ENCODE data around the gene SPO11.
A peak's percentile ranks its signal among the peaks of the same experiment; 100 is the strongest.

Gene SPO11

GRCh38 chr20:57379263-57379647 lies 49.7 kb downstream of the SPO11 start:
- no peak overlapping the region for H3K4me2 ChIP-seq (ENCODE audit: low read length)
- H3K4me3 ChIP-seq (ENCODE audit: low read length): no peak overlapping the region
- no peak overlapping the region for H3K27ac ChIP-seq (ENCODE audit: low read length)
- no peak for TF ChIP-seq CTCF (IDR thresholded peaks at IDR 0.05; ENCODE audit: low read depth, low read length)
- no peak for TF ChIP-seq EZH2phosphoT487 (IDR thresholded peaks at IDR 0.05; ENCODE audit: low read depth)
- H2AFZ ChIP-seq (ENCODE audit: low read depth, low read length): no peak overlapping the region
- H3K79me2 ChIP-seq (ENCODE audit: low read length): no peaks in the 10 kb centered on the region
- H4K20me1 ChIP-seq (ENCODE audit: insufficient read depth, low read length): 0 out of 2 replicates have a peak, but pooled peaks cover 10% of the 10 kb centered on the region
- peaks cover 74% of the 10 kb centered on the region for H3K36me3 ChIP-seq (replicated peaks; ENCODE audit: low read depth, low read length)
- H3K9me3 ChIP-seq (ENCODE audit: insufficient read depth, low read length): no peaks in the 10 kb centered on the region
- H3K4me1 ChIP-seq (ENCODE audit: low read length): peaks cover 4% of the 10 kb centered on the region
- H3K27me3 ChIP-seq (ENCODE audit: low read depth, low read length): no peaks in the 10 kb centered on the region
- H3K9ac ChIP-seq (ENCODE audit: low read length): no peak overlapping the region

- no peak overlapping the region for H3K27ac ChIP-seq (ENCODE audit: low read length)
- peaks cover 68% of the 10 kb centered on the region for H3K36me3 ChIP-seq (replicated peaks; ENCODE audit: low read depth, low read length)
- no peaks in the 10 kb centered on the region for H3K27me3 ChIP-seq (ENCODE audit: low read depth, low read length)
- TF ChIP-seq CTCF (IDR thresholded peaks at IDR 0.05; ENCODE audit: low read depth, low read length) (no peak), EZH2phosphoT487 (IDR thresholded peaks at IDR 0.05; ENCODE audit: low read depth) (no peak)
- H2AFZ ChIP-seq (ENCODE audit: low read depth, low read length): no peak overlapping the region
- no peak overlapping the region for H3K4me2 ChIP-seq (ENCODE audit: low read length)
- H3K9me3 ChIP-seq (ENCODE audit: insufficient read depth, low read length): no peaks in the 10 kb centered on the region
- no peak overlapping the region for H3K9ac ChIP-seq (ENCODE audit: low read length)
- H3K4me1 ChIP-seq (ENCODE audit: low read length): peaks cover 4% of the 10 kb centered on the region
- 0 out of 2 replicates have a peak, but pooled peaks cover 5% of the 10 kb centered on the region for H4K20me1 ChIP-seq (ENCODE audit: insufficient read depth, low read length)
- H3K79me2 ChIP-seq (ENCODE audit: low read length): no peaks in the 10 kb centered on the region
- H3K4me3 ChIP-seq (ENCODE audit: low read length): no peak overlapping the region
These were observed 50.6 kb downstream of the SPO11 start for GRCh38 chr20:57380081-57380750.

- peaks cover 4% of the 10 kb centered on the region for H3K4me1 ChIP-seq (ENCODE audit: low read length)
- no peak overlapping the region for H3K27ac ChIP-seq (ENCODE audit: low read length)
- no peak overlapping the region for H3K9ac ChIP-seq (ENCODE audit: low read length)
- H3K9me3 ChIP-seq (ENCODE audit: insufficient read depth, low read length): no peaks in the 10 kb centered on the region
- TF ChIP-seq CTCF (IDR thresholded peaks at IDR 0.05; ENCODE audit: low read depth, low read length) (peak; percentile 99), EZH2phosphoT487 (IDR thresholded peaks at IDR 0.05; ENCODE audit: low read depth) (no peak)
- H3K4me3 ChIP-seq (ENCODE audit: low read length): no peak overlapping the region
- no peaks in the 10 kb centered on the region for H3K27me3 ChIP-seq (ENCODE audit: low read depth, low read length)
- no peaks in the 10 kb centered on the region for H3K79me2 ChIP-seq (ENCODE audit: low read length)
- H3K36me3 ChIP-seq (replicated peaks; ENCODE audit: low read depth, low read length): peaks cover 52% of the 10 kb centered on the region
- no peak overlapping the region for H2AFZ ChIP-seq (ENCODE audit: low read depth, low read length)
- H3K4me2 ChIP-seq (ENCODE audit: low read length): no peak overlapping the region
- H4K20me1 ChIP-seq (ENCODE audit: insufficient read depth, low read length): 0 out of 2 replicates have a peak, but pooled peaks cover 5% of the 10 kb centered on the region
These were observed 52.2 kb downstream of the SPO11 start for GRCh38 chr20:57381596-57382503.

GRCh38 chr20:57382516-57382915 lies 52.9 kb downstream of the SPO11 start:
- no peak overlapping the region for H3K9ac ChIP-seq (ENCODE audit: low read length)
- no peak overlapping the region for H3K27ac ChIP-seq (ENCODE audit: low read length)
- H3K79me2 ChIP-seq (ENCODE audit: low read length): no peaks in the 10 kb centered on the region
- H3K9me3 ChIP-seq (ENCODE audit: insufficient read depth, low read length): no peaks in the 10 kb centered on the region
- H3K4me3 ChIP-seq (ENCODE audit: low read length): no peak overlapping the region
- no peak overlapping the region for H2AFZ ChIP-seq (ENCODE audit: low read depth, low read length)
- peaks cover 4% of the 10 kb centered on the region for H3K4me1 ChIP-seq (ENCODE audit: low read length)
- H3K27me3 ChIP-seq (ENCODE audit: low read depth, low read length): no peaks in the 10 kb centered on the region
- TF ChIP-seq EZH2phosphoT487 (IDR thresholded peaks at IDR 0.05; ENCODE audit: low read depth): no peak
- TF ChIP-seq CTCF (IDR thresholded peaks at IDR 0.05; ENCODE audit: low read depth, low read length): no peak
- 0 out of 2 replicates have a peak, but pooled peaks cover 2% of the 10 kb centered on the region for H4K20me1 ChIP-seq (ENCODE audit: insufficient read depth, low read length)
- peaks cover 45% of the 10 kb centered on the region for H3K36me3 ChIP-seq (replicated peaks; ENCODE audit: low read depth, low read length)
- H3K4me2 ChIP-seq (ENCODE audit: low read length): no peak overlapping the region
